ENCODE results near the gene SH3RF1. TPM values are rescaled to one million over a fixed set of nuclear protein-coding genes. Genes with fewer than 3 reads are reported as not detected.

SH3RF1 gene
- total RNA-seq, 2 experiments from 2014 or later: 0.34 TPM

DNA sequence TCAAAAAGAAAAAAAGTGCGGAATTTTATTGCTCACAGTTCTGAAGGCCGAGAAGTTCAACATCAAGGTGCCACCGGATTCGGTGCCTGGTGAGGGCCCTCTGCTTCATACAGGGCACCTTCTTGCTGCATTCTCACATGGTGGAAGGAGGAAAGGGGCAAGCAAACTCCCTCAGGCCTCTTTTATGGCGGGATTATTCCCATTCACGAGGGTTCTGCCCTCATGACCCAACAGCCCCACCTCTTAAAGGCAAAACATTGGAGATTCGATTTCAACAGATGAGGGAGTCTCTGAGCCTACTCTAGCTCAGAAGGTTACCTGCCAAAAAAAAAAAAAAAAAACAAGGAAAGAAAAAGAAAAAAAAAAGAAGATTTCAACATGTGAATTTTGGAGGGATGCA, 196.6 kb downstream of the SH3RF1 start:
- ATAC-seq (no peak), DNase-seq (no peak)
- no peaks in the 10 kb centered on the region for H3K36me3 Mint-ChIP-seq (ENCODE audit: low read depth)
- no peak overlapping the region for H3K4me3 Mint-ChIP-seq
- no peaks in the 10 kb centered on the region for H3K4me1 Mint-ChIP-seq (ENCODE audit: low read depth)
- ChIA-PET CTCF (no interaction called here), POLR2A (no interaction called here)
- H3K27ac Mint-ChIP-seq: no peak overlapping the region
- TF ChIP-seq, protein P1, sequence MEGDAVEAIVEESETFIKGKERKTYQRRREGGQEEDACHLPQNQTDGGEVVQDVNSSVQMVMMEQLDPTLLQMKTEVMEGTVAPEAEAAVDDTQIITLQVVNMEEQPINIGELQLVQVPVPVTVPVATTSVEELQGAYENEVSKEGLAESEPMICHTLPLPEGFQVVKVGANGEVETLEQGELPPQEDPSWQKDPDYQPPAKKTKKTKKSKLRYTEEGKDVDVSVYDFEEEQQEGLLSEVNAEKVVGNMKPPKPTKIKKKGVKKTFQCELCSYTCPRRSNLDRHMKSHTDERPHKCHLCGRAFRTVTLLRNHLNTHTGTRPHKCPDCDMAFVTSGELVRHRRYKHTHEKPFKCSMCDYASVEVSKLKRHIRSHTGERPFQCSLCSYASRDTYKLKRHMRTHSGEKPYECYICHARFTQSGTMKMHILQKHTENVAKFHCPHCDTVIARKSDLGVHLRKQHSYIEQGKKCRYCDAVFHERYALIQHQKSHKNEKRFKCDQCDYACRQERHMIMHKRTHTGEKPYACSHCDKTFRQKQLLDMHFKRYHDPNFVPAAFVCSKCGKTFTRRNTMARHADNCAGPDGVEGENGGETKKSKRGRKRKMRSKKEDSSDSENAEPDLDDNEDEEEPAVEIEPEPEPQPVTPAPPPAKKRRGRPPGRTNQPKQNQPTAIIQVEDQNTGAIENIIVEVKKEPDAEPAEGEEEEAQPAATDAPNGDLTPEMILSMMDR (IDR thresholded peaks at IDR 0.05): no peak
- H3K27me3 Mint-ChIP-seq: no peaks in the 10 kb centered on the region
- intact Hi-C loops (cut with micrococcal nuclease): no loop called here
- no peaks in the 10 kb centered on the region for H3K9me3 Mint-ChIP-seq

DNA sequence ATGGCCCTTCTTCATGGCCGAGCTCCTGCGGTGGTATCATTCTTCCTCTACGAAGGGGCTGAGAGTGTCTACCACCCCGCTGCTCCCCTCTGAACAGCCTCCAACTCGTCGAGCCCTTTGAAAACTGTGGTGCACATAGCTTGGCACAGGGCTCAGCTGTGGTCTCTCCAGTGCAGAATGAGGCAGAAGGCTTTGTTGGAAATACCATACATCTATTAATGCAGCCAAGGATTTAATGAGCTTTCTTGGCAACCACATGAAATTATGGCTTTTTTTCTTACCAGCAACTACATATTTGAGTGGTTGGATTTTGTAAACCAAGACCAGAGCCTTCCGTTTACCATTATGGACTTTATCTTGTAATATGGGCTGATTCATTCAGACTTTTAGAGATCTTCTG, 199.0 kb downstream of the SH3RF1 start:
- H3K9me3 Mint-ChIP-seq: no peaks in the 10 kb centered on the region
- DNase-seq: no peak
- CTCF ChIA-PET: no interaction called here
- POLR2A ChIA-PET: no interaction called here
- peaks cover 2% of the 10 kb centered on the region for H3K4me1 Mint-ChIP-seq (ENCODE audit: low read depth)
- no peaks in the 10 kb centered on the region for H3K36me3 Mint-ChIP-seq (ENCODE audit: low read depth)
- no peak overlapping the region for H3K4me3 Mint-ChIP-seq
- H3K27ac Mint-ChIP-seq: no peak overlapping the region
- TF ChIP-seq, protein P1 (IDR thresholded peaks at IDR 0.05): no peak
- intact Hi-C loops (cut with micrococcal nuclease): no loop called here
- no peaks in the 10 kb centered on the region for H3K27me3 Mint-ChIP-seq
- no peak for ATAC-seq

DNA sequence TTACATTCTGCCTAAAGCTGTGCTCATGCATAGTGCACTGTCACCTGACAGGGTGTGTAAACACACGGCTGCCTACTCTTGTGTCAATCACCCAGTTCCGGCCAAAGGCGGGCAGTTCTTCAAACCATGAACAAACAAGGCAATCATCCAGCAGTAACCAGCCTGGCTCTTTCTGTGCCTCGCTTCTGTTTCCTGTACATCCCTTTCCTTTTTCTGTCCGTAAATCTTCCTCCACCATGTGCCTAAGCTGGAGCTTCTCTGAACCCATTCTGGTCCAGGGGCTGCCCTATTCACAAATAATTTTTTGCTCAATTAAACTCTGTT, 199.9 kb downstream of the SH3RF1 start:
- DNase-seq: no peak
- POLR2A ChIA-PET: no interaction called here
- H3K9me3 Mint-ChIP-seq: no peaks in the 10 kb centered on the region
- TF ChIP-seq, protein P1 (IDR thresholded peaks at IDR 0.05): no peak
- no peaks in the 10 kb centered on the region for H3K36me3 Mint-ChIP-seq (ENCODE audit: low read depth)
- intact Hi-C loops (cut with micrococcal nuclease): no loop called here
- CTCF ChIA-PET: no interaction called here
- no peak overlapping the region for H3K4me3 Mint-ChIP-seq
- peaks cover 2% of the 10 kb centered on the region for H3K4me1 Mint-ChIP-seq (ENCODE audit: low read depth)
- no peaks in the 10 kb centered on the region for H3K27me3 Mint-ChIP-seq
- no peak for ATAC-seq
- H3K27ac Mint-ChIP-seq: no peak overlapping the region

- TF ChIP-seq, protein P1 (IDR thresholded peaks at IDR 0.05): no peak
- POLR2A ChIA-PET: interaction anchor here (1.2 kb wide), 1 partner anchor 64 kb away, joined by 4 read pairs; no protein-coding TSS in a partner anchor
- Mint-ChIP-seq H3K4me3 (no peak overlapping the region), H3K36me3 (ENCODE audit: low read depth) (no peaks in the 10 kb centered on the region), H3K9me3 (no peaks in the 10 kb centered on the region), H3K4me1 (ENCODE audit: low read depth) (peaks cover 2% of the 10 kb centered on the region), H3K27me3 (no peaks in the 10 kb centered on the region), H3K27ac (no peak overlapping the region)
- CTCF ChIA-PET: interaction anchor here (1.5 kb wide), 1 partner anchor 415 kb away, joined by 4 read pairs; no protein-coding TSS in a partner anchor
- no peak for ATAC-seq
- intact Hi-C loops (cut with micrococcal nuclease): no loop called here
- no peak for DNase-seq
Observed at GRCh38 chr4:169070071-169070894, 200.5 kb downstream of the SH3RF1 start.

DNA sequence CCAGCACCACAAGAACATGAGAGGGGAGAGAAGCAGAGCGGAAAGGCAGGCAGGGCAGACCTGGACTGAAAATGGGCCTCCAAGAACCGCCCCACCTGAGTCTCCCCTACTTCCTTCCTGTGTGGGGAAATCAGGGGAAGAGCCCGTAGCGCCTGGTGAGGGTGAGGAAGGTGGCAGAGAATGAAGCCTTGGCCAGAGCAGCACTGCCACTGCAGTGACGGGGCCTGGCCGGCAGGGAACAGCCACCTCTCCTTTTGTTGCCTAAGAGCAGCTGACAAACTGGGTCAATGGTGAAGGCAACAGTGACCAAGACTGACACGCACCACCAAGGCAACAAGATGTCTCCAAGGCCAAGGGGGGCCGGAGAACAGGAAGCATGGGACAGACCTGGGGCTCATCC, 202.3 kb downstream of the SH3RF1 start:
- Mint-ChIP-seq H3K27me3 (no peaks in the 10 kb centered on the region), H3K4me1 (ENCODE audit: low read depth) (peaks cover 2% of the 10 kb centered on the region), H3K27ac (no peak overlapping the region), H3K9me3 (no peaks in the 10 kb centered on the region), H3K4me3 (no peak overlapping the region), H3K36me3 (ENCODE audit: low read depth) (no peaks in the 10 kb centered on the region)
- intact Hi-C loops (cut with micrococcal nuclease): no loop called here
- CTCF ChIA-PET: interaction anchor here (1.5 kb wide), 1 partner anchor 417 kb away, joined by 4 read pairs; no protein-coding TSS in a partner anchor
- ATAC-seq (peak; percentile 42), DNase-seq (no peak)
- TF ChIP-seq, protein P1 (IDR thresholded peaks at IDR 0.05): no peak
- POLR2A ChIA-PET: no interaction called here

All from activated CD8-positive, alpha-beta T cell treated with anti-CD3 and anti-CD28 coated beads for 36 hours (primary cell).